ENCODE results near the gene KIF26B. TPM values are rescaled to one million over a fixed set of nuclear protein-coding genes. Genes with fewer than 3 reads are reported as not detected.
A peak's percentile ranks its signal among the peaks of the same experiment; 100 is the strongest.

Gene KIF26B
- polyA plus RNA-seq, 1 of the 3 experiments (the other 2 are of a cell fraction), result 2.6 TPM

DNA sequence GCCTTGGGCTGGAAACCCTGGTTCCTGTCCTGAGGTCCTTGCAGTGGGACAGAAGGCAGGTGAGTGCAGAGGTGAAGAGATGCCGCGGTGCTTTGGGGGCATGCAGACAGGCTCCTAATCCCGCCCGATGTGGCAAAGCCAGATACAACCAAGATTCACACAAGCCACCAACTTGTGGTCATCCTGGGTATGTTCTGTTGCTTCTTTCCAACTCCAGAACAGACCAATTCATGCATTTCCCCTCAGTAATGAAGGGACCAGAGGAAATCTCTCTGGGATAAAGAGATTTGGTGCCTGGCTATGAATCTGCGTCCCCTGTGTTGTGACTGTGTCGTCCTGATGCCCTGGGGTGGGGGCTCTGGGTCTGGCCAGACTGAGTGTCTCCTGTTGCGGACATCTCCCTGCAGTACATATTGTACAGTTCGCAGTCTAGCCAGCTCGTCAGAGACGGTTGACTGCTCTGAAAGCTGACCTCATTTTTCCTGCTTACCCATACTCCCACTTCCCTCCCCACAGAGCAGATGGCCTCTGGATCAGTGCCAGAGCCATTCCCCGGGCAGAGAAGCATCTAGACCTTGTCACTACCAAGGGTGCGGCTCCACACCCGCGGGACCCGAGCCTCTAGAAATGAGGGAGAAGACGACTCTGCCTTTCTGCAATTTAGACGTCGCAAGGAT lies 216.3 kb downstream of the KIF26B start:
- H3K4me3 ChIP-seq (ENCODE audit: low read depth in 2 of 2, low read length in 1 of 2), result no peak overlapping the region; a peak in 1 of 4 replicates
- peak; percentile 53 for DNase-seq
- no peaks in the 10 kb centered on the region for H3K9me3 ChIP-seq
- ChIA-PET POLR2A (no interaction called here), CTCF (no interaction called here)
- H4K20me1 ChIP-seq (ENCODE audit: insufficient read depth), result no peaks in the 10 kb centered on the region
- peak overlapping the region in 1 of 2 experiments; percentile 61; a peak in 2 of 4 replicates for H3K27ac ChIP-seq (ENCODE audit: low read depth in 2 of 2, low read length in 1 of 2)
- H3K4me1 ChIP-seq (ENCODE audit: control insufficient read depth in 1 of 2, insufficient read depth in 2 of 2, low read depth in 1 of 2, low read length in 1 of 2), result peaks cover 0 to 5% of the 10 kb centered on the region in 2 experiments; a peak in 1 of 4 replicates
- H3F3A ChIP-seq (replicated peaks; ENCODE audit: insufficient read depth), result peaks cover 3% of the 10 kb centered on the region
- no peak overlapping the region for H3K4me2 ChIP-seq
- H3K36me3 ChIP-seq (replicated peaks in 1 of 2; ENCODE audit: control insufficient read depth in 1 of 2, insufficient read depth in 2 of 2, low read length in 1 of 2), result peaks cover 9 to 74% of the 10 kb centered on the region in 2 experiments
- no peak overlapping the region for H2AFZ ChIP-seq (ENCODE audit: low read depth)
- no peaks in the 10 kb centered on the region for H3K79me2 ChIP-seq (ENCODE audit: insufficient read depth)
- TF ChIP-seq JUND (IDR thresholded peaks at IDR 0.05) (no peak), EP300 (IDR thresholded peaks at IDR 0.05; ENCODE audit: borderline replicate concordance in 1 of 2, low read depth in 1 of 2, low read length in 1 of 2) (peak in 1 of 2 experiments; percentile 11; a peak in 1 of 4 replicates)
- no peaks in the 10 kb centered on the region for H3K9me2 ChIP-seq
- H3K9ac ChIP-seq, result no peak overlapping the region
- no peaks in the 10 kb centered on the region for H3K27me3 ChIP-seq (ENCODE audit: insufficient read depth)
- 80% methylated on average over 17 of the region's 18 CpGs for WGBS (ENCODE audit: low lambda C conversion rate)

DNA sequence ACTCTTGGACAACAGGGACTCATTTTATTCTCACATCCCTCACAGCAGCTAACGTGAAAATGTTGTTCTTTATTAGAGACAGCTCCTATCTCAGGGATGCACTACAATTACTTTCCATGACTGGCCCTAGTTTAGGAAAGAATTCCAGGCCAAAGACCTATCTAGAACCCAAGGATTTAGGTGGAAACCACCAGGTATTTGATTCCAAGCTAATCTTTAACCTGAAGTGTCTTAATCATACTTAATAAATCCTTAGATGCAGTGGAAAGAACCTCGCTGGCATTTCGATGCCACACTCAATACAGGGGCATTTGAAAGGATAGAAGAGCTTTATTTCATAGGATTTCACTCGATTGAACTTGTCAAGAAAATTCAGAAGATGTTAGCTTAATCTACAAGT lies 218.3 kb downstream of the KIF26B start:
- H3K9me3 ChIP-seq, result no peaks in the 10 kb centered on the region
- H3K27me3 ChIP-seq (ENCODE audit: insufficient read depth), result no peaks in the 10 kb centered on the region
- H3K9me2 ChIP-seq, result no peaks in the 10 kb centered on the region
- CTCF ChIA-PET, result interaction anchor here (0.8 to 1.3 kb wide), 4 partner anchors 22 to 252 kb away, joined by 3 to 4 read pairs (median 3); no protein-coding TSS in a partner anchor
- no peaks in the 10 kb centered on the region for H4K20me1 ChIP-seq (ENCODE audit: insufficient read depth)
- H3K36me3 ChIP-seq (replicated peaks in 1 of 2; ENCODE audit: control insufficient read depth in 1 of 2, insufficient read depth in 2 of 2, low read length in 1 of 2), result peaks cover 9 to 70% of the 10 kb centered on the region in 2 experiments
- H3K4me1 ChIP-seq (ENCODE audit: control insufficient read depth in 1 of 2, insufficient read depth in 2 of 2, low read depth in 1 of 2, low read length in 1 of 2), result peaks cover 0 to 12% of the 10 kb centered on the region in 2 experiments; a peak in 1 of 4 replicates
- H3K27ac ChIP-seq (ENCODE audit: low read depth in 2 of 2, low read length in 1 of 2), result no peak overlapping the region
- H3F3A ChIP-seq (replicated peaks; ENCODE audit: insufficient read depth), result no peaks in the 10 kb centered on the region
- no peaks in the 10 kb centered on the region for H3K79me2 ChIP-seq (ENCODE audit: insufficient read depth)
- no peak for DNase-seq
- POLR2A ChIA-PET, result no interaction called here
- H3K9ac ChIP-seq, result no peak overlapping the region
- 80% methylated on average over 4 of the region's 4 CpGs for WGBS (ENCODE audit: low lambda C conversion rate)
- TF ChIP-seq RXRA (IDR thresholded peaks at IDR 0.05; ENCODE audit: borderline replicate concordance, low read depth) (no peak), CHD2 (IDR thresholded peaks at IDR 0.05; ENCODE audit: low read length, partially characterized antibody) (no peak), ELF1 (IDR thresholded peaks at IDR 0.05) (no peak), RFX5 (IDR thresholded peaks at IDR 0.05; ENCODE audit: low read length) (no peak), MXI1 (IDR thresholded peaks at IDR 0.05; ENCODE audit: low read depth, low read length) (no peak), GABPA (IDR thresholded peaks at IDR 0.05; ENCODE audit: low read depth) (no peak), TCF12 (IDR thresholded peaks at IDR 0.05) (no peak), YY1 (IDR thresholded peaks at IDR 0.05; ENCODE audit: low read depth) (no peak), FOXJ3 (CRISPR knock-in tag; IDR thresholded peaks at IDR 0.05) (no peak), EP300 (IDR thresholded peaks at IDR 0.05; ENCODE audit: borderline replicate concordance in 1 of 2, low read depth in 1 of 2, low read length in 1 of 2) (no peak), IRF3 (IDR thresholded peaks at IDR 0.05; ENCODE audit: low read depth, low read length) (no peak), JUND (IDR thresholded peaks at IDR 0.05) (no peak), RAD21 (IDR thresholded peaks at IDR 0.05; ENCODE audit: low read length) (no peak), POLR2AphosphoS5 (IDR thresholded peaks at IDR 0.05; ENCODE audit: low read depth, low read length) (no peak)
- TF ChIP-seq, protein P1, sequence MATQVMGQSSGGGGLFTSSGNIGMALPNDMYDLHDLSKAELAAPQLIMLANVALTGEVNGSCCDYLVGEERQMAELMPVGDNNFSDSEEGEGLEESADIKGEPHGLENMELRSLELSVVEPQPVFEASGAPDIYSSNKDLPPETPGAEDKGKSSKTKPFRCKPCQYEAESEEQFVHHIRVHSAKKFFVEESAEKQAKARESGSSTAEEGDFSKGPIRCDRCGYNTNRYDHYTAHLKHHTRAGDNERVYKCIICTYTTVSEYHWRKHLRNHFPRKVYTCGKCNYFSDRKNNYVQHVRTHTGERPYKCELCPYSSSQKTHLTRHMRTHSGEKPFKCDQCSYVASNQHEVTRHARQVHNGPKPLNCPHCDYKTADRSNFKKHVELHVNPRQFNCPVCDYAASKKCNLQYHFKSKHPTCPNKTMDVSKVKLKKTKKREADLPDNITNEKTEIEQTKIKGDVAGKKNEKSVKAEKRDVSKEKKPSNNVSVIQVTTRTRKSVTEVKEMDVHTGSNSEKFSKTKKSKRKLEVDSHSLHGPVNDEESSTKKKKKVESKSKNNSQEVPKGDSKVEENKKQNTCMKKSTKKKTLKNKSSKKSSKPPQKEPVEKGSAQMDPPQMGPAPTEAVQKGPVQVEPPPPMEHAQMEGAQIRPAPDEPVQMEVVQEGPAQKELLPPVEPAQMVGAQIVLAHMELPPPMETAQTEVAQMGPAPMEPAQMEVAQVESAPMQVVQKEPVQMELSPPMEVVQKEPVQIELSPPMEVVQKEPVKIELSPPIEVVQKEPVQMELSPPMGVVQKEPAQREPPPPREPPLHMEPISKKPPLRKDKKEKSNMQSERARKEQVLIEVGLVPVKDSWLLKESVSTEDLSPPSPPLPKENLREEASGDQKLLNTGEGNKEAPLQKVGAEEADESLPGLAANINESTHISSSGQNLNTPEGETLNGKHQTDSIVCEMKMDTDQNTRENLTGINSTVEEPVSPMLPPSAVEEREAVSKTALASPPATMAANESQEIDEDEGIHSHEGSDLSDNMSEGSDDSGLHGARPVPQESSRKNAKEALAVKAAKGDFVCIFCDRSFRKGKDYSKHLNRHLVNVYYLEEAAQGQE (IDR thresholded peaks at IDR 0.05; ENCODE audit: low read depth, low read length), result no peak
- TF ChIP-seq, protein P2, sequence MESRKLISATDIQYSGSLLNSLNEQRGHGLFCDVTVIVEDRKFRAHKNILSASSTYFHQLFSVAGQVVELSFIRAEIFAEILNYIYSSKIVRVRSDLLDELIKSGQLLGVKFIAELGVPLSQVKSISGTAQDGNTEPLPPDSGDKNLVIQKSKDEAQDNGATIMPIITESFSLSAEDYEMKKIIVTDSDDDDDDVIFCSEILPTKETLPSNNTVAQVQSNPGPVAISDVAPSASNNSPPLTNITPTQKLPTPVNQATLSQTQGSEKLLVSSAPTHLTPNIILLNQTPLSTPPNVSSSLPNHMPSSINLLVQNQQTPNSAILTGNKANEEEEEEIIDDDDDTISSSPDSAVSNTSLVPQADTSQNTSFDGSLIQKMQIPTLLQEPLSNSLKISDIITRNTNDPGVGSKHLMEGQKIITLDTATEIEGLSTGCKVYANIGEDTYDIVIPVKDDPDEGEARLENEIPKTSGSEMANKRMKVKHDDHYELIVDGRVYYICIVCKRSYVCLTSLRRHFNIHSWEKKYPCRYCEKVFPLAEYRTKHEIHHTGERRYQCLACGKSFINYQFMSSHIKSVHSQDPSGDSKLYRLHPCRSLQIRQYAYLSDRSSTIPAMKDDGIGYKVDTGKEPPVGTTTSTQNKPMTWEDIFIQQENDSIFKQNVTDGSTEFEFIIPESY (IDR thresholded peaks at IDR 0.05; ENCODE audit: borderline replicate concordance, low read depth), result no peak
- no peak overlapping the region for H3K4me3 ChIP-seq (ENCODE audit: low read depth in 2 of 2, low read length in 1 of 2)
- H3K4me2 ChIP-seq, result no peak overlapping the region
- no peak overlapping the region for H2AFZ ChIP-seq (ENCODE audit: low read depth)

Measured in SK-N-SH (cell line).